Cardiac fibroblast (primary cell): Measurements from ENCODE around the gene PCDHB16.
"Not testable (repeated sequence)": the region's sequence is repeated elsewhere in the genome, so short reads cannot be mapped to it uniquely, and the experiment has no call there.

Source experiments
- DNase-seq, 2 donors: peaks; one replicate each; pipeline versions ENCODE4 v3.0.0 to v3.0.0-alpha.2; 2010; ENCODE audit warnings: low read depth in 2 of 2
- H3K4me3 ChIP-seq, 2 donors: replicated peaks in 1 of 2; 1 replicate in 1 of 2; 2 replicates in 1 of 2; pipeline ENCODE4 v1.5.1; 2011; ENCODE audit warnings: low read depth in 2 of 2, low read length in 2 of 2, mild to moderate bottlenecking in 2 of 2, moderate library complexity in 1 of 2
- TF ChIP-seq, protein P1 (sequence below): IDR thresholded peaks from one replicate; pipeline ENCODE4 v1.5.1; 2011; ENCODE audit warnings: low read depth, mild to moderate bottlenecking, low read length, inconsistent platforms

Gene PCDHB16

DNA sequence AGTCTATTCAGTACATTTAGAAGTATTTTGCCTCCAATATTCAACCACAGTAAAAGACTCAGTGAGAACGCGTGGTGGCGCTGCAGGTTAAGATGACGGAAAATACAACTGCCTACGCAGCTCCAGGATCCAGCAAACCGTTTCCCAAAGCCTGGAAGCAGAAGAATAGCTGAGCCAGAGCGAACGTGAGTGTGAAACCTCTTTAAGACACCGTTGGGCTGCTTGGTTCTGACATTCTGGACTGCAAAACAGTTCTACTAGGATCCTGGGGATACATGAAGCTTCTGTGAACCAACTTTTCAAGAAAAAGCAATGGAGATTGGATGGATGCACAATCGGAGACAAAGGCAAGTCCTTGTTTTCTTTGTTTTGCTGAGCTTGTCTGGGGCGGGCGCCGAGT lies at the start of gene PCDHB16:
Gene PCDHB16 (plus strand): TSS at position 140 of the 400 bp plus-strand sequence. CDS start 173 bp downstream, at position 313.
- H3K4me3 ChIP-seq, result peak within 1 kb of the TSS in 1 of 2 donors; percentile 19
- TF ChIP-seq, protein P1, sequence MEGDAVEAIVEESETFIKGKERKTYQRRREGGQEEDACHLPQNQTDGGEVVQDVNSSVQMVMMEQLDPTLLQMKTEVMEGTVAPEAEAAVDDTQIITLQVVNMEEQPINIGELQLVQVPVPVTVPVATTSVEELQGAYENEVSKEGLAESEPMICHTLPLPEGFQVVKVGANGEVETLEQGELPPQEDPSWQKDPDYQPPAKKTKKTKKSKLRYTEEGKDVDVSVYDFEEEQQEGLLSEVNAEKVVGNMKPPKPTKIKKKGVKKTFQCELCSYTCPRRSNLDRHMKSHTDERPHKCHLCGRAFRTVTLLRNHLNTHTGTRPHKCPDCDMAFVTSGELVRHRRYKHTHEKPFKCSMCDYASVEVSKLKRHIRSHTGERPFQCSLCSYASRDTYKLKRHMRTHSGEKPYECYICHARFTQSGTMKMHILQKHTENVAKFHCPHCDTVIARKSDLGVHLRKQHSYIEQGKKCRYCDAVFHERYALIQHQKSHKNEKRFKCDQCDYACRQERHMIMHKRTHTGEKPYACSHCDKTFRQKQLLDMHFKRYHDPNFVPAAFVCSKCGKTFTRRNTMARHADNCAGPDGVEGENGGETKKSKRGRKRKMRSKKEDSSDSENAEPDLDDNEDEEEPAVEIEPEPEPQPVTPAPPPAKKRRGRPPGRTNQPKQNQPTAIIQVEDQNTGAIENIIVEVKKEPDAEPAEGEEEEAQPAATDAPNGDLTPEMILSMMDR, result peak; percentile 20
- DNase-seq, result peak; percentile 5 to 12

DNA sequence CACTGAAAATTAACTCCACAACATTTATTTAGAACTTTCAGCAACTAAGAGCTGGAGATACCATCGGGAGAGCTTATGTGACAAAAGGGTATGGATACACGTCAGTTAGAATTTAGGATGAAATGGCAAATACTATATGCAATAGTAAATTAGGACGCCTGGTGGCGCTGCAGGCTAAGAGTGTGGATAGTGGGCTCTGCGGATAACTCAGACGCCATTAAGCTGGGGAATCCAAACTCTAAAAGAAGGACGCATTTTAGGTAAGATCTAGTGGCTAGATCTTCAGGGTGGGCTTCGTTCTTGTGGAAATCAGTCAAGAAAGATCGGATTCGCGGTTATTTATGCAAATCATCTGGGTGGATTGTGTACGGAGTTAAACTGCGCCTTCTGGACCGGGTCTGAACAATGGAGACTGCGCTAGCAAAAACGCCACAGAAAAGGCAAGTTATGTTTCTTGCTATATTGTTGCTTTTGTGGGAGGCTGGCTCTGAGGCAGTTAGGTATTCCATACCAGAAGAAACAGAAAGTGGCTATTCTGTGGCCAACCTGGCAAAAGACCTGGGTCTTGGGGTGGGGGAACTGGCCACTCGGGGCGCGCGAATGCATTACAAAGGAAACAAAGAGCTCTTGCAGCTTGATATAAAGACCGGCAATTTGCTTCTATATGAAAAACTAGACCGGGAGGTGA lies 47.0 kb upstream of the PCDHB16 start, which contains the start of gene PCDHB5:
Gene PCDHB5 (plus strand): TSS at position 177 of the 688 bp plus-strand sequence. CDS start 229 bp downstream, at position 406.
- peak; percentile 12 to 29 for DNase-seq
- TF ChIP-seq, protein P1, result peak; percentile 31
- peak within 1 kb of the TSS; percentile 9 to 22 for H3K4me3 ChIP-seq

DNA sequence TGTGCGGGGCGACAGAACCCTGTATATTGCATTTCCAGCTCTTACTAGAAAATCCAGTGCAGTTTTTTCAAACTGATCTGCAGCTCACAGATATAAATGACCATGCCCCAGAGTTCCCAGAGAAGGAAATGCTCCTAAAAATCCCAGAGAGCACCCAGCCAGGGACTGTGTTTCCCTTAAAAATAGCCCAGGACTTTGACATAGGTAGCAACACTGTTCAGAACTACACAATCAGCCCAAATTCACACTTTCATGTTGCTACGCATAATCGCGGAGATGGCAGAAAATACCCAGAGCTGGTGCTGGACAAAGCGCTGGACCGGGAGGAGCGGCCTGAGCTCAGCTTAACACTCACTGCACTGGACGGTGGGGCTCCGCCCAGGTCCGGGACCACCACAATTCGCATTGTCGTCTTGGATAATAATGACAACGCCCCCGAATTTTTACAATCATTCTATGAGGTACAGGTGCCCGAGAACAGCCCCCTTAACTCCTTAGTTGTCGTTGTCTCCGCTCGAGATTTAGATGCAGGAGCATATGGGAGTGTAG lies 46.4 kb upstream of the PCDHB16 start:
- H3K4me3 ChIP-seq, result peak overlapping the region in 1 of 2 donors; percentile 9
- no peak for DNase-seq
- TF ChIP-seq, protein P1, result no peak

DNA sequence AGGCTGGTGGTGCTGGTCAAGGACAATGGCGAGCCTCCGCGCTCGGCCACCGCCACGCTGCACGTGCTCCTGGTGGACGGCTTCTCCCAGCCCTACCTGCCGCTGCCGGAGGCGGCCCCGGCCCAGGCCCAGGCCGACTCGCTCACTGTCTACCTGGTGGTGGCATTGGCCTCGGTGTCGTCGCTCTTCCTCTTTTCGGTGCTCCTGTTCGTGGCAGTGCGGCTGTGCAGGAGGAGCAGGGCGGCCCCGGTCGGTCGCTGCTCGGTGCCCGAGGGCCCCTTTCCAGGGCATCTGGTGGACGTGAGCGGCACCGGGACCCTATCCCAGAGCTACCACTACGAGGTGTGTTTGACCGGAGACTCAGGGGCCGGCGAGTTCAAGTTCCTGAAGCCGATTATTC lies 44.8 kb upstream of the PCDHB16 start:
- not testable (repeated sequence) for DNase-seq, H3K4me3 ChIP-seq

DNA sequence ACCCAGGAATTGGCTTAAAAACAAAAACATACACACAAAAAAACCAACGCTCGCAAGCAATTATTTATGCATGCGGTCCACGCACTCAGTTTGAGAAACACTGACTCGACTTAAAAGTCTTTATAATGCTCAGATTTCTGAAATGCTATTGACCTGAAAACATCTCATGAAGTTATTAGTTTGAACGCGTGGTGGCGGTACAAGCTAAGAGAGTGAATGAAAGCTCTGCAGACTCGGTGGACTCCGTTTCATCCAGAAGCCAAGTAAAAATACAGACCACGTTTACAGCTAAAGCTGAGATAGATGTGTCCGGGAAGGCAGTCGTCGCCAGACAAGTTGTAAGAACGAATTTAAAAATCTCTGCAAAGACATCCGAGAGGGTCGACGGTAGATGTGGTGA lies 32.4 kb upstream of the PCDHB16 start, which contains the start of gene PCDHB6:
Gene PCDHB6 (plus strand): TSS at position 246 of the 400 bp plus-strand sequence. CDS start 201 bp downstream, outside the sequence.
- no peak within 1 kb of the TSS for H3K4me3 ChIP-seq
- DNase-seq, result peak; percentile 3 to 27
- TF ChIP-seq, protein P1, result peak; percentile 14

DNA sequence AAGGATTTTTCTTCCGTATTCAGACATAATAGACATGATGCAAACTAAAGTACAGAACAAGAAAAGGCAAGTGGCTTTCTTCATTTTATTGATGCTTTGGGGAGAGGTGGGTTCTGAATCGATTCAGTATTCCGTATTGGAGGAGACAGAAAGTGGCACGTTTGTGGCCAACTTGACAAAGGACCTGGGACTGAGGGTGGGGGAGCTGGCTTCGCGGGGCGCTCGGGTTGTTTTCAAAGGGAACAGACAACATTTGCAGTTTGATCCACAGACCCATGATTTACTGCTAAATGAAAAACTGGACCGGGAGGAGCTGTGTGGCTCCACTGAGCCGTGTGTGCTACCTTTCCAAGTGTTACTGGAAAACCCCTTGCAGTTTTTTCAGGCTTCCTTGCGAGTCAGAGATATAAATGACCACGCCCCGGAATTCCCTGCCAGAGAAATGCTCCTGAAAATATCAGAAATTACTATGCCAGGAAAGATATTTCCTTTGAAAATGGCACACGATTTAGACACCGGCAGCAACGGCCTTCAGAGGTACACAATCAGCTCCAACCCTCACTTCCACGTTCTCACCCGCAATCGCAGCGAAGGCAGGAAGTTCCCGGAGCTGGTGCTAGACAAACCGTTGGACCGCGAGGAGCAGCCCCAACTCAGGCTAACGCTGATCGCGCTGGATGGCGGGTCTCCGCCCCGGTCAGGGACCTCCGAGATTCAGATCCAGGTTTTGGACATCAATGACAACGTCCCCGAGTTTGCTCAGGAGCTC lies 31.8 kb upstream of the PCDHB16 start:
- DNase-seq, result no peak
- H3K4me3 ChIP-seq, result no peak overlapping the region
- TF ChIP-seq, protein P1, result no peak

DNA sequence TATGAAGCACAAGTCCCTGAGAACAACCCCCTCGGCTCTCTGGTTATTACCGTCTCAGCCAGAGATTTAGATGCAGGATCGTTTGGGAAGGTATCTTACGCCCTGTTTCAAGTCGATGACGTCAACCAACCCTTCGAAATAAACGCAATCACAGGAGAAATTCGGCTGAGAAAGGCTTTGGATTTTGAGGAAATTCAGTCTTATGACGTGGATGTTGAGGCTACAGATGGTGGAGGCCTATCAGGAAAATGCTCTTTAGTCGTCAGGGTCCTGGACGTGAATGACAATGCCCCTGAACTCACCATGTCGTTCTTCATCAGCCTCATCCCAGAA lies 31.2 kb upstream of the PCDHB16 start:
- TF ChIP-seq, protein P1, result no peak
- H3K4me3 ChIP-seq, result no peak overlapping the region
- no peak for DNase-seq

DNA sequence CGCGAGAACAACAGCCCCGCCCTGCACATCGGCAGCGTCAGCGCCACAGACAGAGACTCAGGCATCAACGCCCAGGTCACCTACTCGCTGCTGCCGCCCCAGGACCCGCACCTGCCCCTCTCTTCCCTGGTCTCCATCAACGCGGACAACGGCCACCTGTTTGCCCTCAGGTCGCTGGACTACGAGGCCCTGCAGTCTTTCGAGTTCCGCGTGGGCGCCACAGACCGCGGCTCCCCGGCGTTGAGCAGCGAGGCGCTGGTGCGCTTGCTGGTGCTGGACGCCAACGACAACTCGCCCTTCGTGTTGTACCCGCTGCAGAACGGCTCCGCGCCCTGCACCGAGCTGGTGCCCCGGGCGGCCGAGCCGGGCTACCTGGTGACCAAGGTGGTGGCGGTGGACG lies 30.6 kb upstream of the PCDHB16 start:
- not testable (repeated sequence) for DNase-seq, H3K4me3 ChIP-seq

DNA sequence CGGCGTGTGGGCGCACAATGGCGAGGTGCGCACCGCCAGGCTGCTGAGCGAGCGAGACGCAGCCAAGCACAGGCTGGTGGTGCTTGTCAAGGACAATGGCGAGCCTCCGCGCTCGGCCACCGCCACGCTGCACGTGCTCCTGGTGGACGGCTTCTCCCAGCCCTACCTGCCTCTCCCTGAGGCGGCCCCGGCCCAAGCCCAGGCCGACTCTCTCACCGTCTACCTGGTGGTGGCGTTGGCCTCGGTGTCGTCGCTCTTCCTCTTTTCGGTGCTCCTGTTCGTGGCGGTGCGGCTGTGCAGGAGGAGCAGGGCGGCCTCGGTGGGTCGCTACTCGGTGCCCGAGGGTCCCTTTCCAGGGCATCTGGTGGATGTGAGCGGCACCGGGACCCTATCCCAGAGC lies 30.1 kb upstream of the PCDHB16 start:
- H3K4me3 ChIP-seq, DNase-seq: not testable (repeated sequence)
